Lower leg skin (tissue), 3 donors: ENCODE results near the gene LRRC32.
"Not testable (repeated sequence)": the region's sequence is repeated elsewhere in the genome, so short reads cannot be mapped to it uniquely, and the experiment has no call there.

Experiments used
- POLR2A ChIP-seq, 2 donors: fragments of 450-650 bp; IDR thresholded peaks; one replicate each; pipeline ENCODE4 v1.6.1; 2016 to 2017; ENCODE audit warnings: antibody characterized with exemption in 2 of 2, mild to moderate bottlenecking in 1 of 2, moderate library complexity in 1 of 2
- TF ChIP-seq, protein P1 (sequence below), 3 donors: fragments of 450-650 bp; IDR thresholded peaks; one replicate each; pipeline ENCODE4 v1.5.1; 2016; ENCODE audit warnings: antibody characterized with exemption in 3 of 3, mild to moderate bottlenecking in 3 of 3, moderate library complexity in 2 of 3

DNA sequence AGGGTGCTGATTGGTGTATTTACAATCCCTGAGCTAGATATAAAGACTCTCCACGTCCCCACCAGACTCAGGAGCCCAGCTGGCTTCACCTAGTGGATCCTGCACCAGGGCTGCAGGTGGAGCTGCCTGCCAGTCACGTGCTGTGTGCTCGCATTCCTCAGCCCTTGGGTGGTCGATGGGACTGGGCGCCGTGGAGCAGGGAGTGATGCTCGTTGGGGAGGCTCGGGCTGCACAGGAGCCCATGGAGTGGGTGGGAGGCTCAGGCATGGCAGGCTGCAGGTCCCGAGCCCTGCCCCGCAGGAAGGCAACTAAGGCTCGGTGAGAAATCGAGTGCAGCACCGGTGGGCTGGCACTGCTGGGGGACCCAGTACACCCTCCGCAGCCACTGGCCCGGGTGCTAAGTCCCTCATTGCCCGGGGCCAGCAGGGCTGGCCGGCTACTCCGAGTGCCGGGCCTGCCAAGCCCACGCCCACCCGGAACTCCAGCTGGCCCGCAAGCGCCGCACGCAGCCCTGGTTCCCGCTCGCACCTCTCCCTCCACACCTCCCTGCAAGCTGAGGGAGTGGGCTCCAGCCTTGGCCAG, 61.6 kb downstream of the LRRC32 start:
- TF ChIP-seq, protein P1, sequence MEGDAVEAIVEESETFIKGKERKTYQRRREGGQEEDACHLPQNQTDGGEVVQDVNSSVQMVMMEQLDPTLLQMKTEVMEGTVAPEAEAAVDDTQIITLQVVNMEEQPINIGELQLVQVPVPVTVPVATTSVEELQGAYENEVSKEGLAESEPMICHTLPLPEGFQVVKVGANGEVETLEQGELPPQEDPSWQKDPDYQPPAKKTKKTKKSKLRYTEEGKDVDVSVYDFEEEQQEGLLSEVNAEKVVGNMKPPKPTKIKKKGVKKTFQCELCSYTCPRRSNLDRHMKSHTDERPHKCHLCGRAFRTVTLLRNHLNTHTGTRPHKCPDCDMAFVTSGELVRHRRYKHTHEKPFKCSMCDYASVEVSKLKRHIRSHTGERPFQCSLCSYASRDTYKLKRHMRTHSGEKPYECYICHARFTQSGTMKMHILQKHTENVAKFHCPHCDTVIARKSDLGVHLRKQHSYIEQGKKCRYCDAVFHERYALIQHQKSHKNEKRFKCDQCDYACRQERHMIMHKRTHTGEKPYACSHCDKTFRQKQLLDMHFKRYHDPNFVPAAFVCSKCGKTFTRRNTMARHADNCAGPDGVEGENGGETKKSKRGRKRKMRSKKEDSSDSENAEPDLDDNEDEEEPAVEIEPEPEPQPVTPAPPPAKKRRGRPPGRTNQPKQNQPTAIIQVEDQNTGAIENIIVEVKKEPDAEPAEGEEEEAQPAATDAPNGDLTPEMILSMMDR (IDR thresholded peaks at IDR 0.05), result not testable (repeated sequence)
- TF ChIP-seq POLR2A (IDR thresholded peaks at IDR 0.05), result not testable (repeated sequence)
